HEK293T (cell line): ENCODE results near the gene PIK3R1.

Experiments
- ARNT ChIP-seq: fragments of 450-650 bp; IDR thresholded peaks from 2 replicates; pipeline ENCODE4 v1.6.1; 2017; ENCODE audit warnings: mild to moderate bottlenecking
- BHLHE40 ChIP-seq: fragments of 450-650 bp; IDR thresholded peaks from 2 replicates; pipeline ENCODE4 v1.6.1; 2016; ENCODE audit warnings: mild to moderate bottlenecking, moderate library complexity, borderline replicate concordance
- CTBP1 ChIP-seq: fragments of 450-650 bp; IDR thresholded peaks from 2 replicates; pipeline ENCODE4 v1.6.1; 2016; ENCODE audit warnings: borderline replicate concordance
- ELF4 ChIP-seq: fragments of 450-650 bp; IDR thresholded peaks from 2 replicates; pipeline ENCODE4 v1.6.1; 2017; ENCODE audit warnings: antibody characterized with exemption
- FOXK2 ChIP-seq: fragments of 450-650 bp; IDR thresholded peaks from 2 replicates; pipeline ENCODE4 v1.6.1; 2016; ENCODE audit warnings: mild to moderate bottlenecking
- FOXM1 ChIP-seq: fragments of 450-650 bp; IDR thresholded peaks from 2 replicates; pipeline ENCODE4 v1.6.1; 2017; ENCODE audit warnings: mild to moderate bottlenecking, borderline replicate concordance
- HDGF ChIP-seq: fragments of 450-650 bp; IDR thresholded peaks from 2 replicates; pipeline ENCODE4 v1.6.1; 2017; ENCODE audit warnings: antibody characterized with exemption, borderline replicate concordance
- NFRKB ChIP-seq: fragments of 450-650 bp; IDR thresholded peaks from 2 replicates; pipeline ENCODE4 v1.6.1; 2016; ENCODE audit warnings: mild to moderate bottlenecking, moderate library complexity
- SUZ12 ChIP-seq: fragments of 450-650 bp; IDR thresholded peaks from 2 replicates; pipeline ENCODE4 v1.6.1; 2016; ENCODE audit warnings: mild to moderate bottlenecking
- TARDBP ChIP-seq: fragments of 450-650 bp; IDR thresholded peaks from 2 replicates; pipeline ENCODE4 v1.6.1; 2016
- ZNF384 ChIP-seq: fragments of 450-650 bp; IDR thresholded peaks from 2 replicates; pipeline ENCODE4 v1.6.1; 2016
- TF ChIP-seq, protein P1 (sequence below): fragments of 450-650 bp; IDR thresholded peaks from 2 replicates; pipeline ENCODE4 v1.6.1; 2016

DNA sequence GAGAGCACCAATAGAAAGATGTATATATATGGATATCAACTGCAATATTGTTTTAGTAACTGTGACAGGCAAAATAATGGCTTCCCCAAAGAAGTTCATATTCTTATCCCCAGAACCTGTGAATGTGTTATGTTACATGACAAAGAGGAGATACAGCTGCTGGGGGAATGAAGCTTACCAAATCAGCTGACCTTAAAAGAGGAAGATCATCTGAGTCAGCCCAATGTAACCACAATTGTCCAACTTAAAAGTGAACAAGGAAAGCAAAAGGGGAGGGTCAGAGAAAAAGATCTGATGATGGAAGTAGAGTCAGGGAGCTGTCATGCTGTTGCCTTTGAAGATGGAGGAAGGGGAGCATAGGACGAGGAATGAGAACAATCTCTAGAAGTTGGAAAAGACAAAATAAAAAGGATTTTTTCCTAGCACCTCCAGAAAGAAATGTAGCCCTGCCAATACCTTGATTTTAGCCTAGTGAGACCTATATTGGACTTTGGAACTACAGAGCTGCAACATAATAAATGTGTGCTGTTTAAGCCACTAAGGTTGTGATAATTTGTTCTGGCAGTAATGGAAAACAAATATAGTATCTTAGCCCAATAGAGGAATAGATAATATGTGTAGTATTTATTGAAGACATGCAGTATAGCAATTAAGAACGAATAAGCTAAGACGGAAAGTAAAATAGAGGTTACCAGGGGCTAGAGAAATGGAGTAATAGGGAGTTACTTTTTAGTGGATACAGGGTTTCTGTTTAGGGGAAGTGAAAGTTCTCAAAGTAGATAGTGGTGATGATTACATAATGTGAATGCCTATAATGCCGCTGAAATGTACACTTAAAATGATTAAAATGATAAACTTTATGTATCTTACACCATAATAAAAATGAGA, 115.9 kb downstream of the PIK3R1 start:
- TF ChIP-seq FOXM1 = no peak
- TF ChIP-seq BHLHE40 = no peak
- TF ChIP-seq NFRKB = no peak
- TF ChIP-seq, protein P1, sequence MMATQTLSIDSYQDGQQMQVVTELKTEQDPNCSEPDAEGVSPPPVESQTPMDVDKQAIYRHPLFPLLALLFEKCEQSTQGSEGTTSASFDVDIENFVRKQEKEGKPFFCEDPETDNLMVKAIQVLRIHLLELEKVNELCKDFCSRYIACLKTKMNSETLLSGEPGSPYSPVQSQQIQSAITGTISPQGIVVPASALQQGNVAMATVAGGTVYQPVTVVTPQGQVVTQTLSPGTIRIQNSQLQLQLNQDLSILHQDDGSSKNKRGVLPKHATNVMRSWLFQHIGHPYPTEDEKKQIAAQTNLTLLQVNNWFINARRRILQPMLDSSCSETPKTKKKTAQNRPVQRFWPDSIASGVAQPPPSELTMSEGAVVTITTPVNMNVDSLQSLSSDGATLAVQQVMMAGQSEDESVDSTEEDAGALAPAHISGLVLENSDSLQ = no peak
- no peak for TF ChIP-seq FOXK2
- TF ChIP-seq TARDBP = no peak
- TF ChIP-seq ZNF384 = no peak
- no peak for TF ChIP-seq ARNT
- no peak for TF ChIP-seq SUZ12
- no peak for TF ChIP-seq ELF4
- no peak for TF ChIP-seq HDGF
- no peak for TF ChIP-seq CTBP1
